SK-N-SH (cell line): ENCODE results near the gene LGR5. TPM values are rescaled to one million over a fixed set of nuclear protein-coding genes. Genes with fewer than 3 reads are reported as not detected.

Source experiments
- CTCF ChIA-PET: fragments of 300-600, 350-600 bp; formaldehyde crosslinking; extraction: SDS; loops from one replicate; lab custom pipeline; 2021; lab: Yijun Ruan, JAX
- POLR2A ChIA-PET: fragments of 350-600 bp; sonication (Branson Sonifier 250); formaldehyde crosslinking; extraction: SDS; loops from one replicate; lab custom pipeline; 2020; ENCODE audit warnings: antibody characterized with exemption, inconsistent platforms; lab: Yijun Ruan, JAX
- DNase-seq: peaks from one replicate; pipeline ENCODE4 v3.0.0; 2012
- H2AFZ ChIP-seq: fragments of 200-600 bp; sonication (generic); 2 replicates; pipeline ENCODE4 v1.8.1; 2016; ENCODE audit warnings: antibody characterized with exemption, mild to moderate bottlenecking, low read depth
- H3F3A ChIP-seq: fragments of 200-600 bp; sonication (generic); replicated peaks from 2 replicates; pipeline ENCODE3; 2016; ENCODE audit warnings: antibody characterized with exemption, mild to moderate bottlenecking; ENCODE audit not compliant: insufficient read depth
- H3K27ac ChIP-seq, 2 experiments: fragments of 200-500 bp in 1 of 2; fragments of 200-600 bp in 1 of 2; sonication (Bioruptor generic) in 1 of 2; sonication (generic), shearing (Covaris generic) in 1 of 2; 2 replicates each; pipeline versions ENCODE4 v1.5.1 to v1.6.1; 2014 to 2016; ENCODE audit warnings: low read depth in 2 of 2, inconsistent platforms in 1 of 2, low read length in 1 of 2, mild to moderate bottlenecking in 1 of 2, mixed read lengths in 1 of 2
- H3K27me3 ChIP-seq: fragments of 200-600 bp; sonication (generic), shearing (Covaris generic); 2 replicates; pipeline ENCODE4 v1.6.1; 2016; ENCODE audit warnings: mixed run types; ENCODE audit not compliant: insufficient read depth
- H3K36me3 ChIP-seq, 2 experiments: fragments of 200-500 bp in 1 of 2; fragments of 200-600 bp in 1 of 2; sonication (Bioruptor generic) in 1 of 2; sonication (generic) in 1 of 2; replicated peaks in 1 of 2; 2 replicates each; pipeline versions ENCODE3 to v1.5.1; 2014 to 2016; ENCODE audit warnings: low read length in 1 of 2, mild to moderate bottlenecking in 1 of 2; ENCODE audit not compliant: insufficient read depth in 2 of 2, control insufficient read depth in 1 of 2
- H3K4me1 ChIP-seq, 2 experiments: fragments of 200-500 bp in 1 of 2; fragments of 200-600 bp in 1 of 2; sonication (Bioruptor generic) in 1 of 2; sonication (generic), shearing (Covaris generic) in 1 of 2; 2 replicates each; pipeline versions ENCODE4 v1.5.1 to v1.6.1; 2014 to 2016; ENCODE audit warnings: low read depth in 1 of 2, low read length in 1 of 2, mixed run types in 1 of 2; ENCODE audit not compliant: insufficient read depth in 2 of 2, control insufficient read depth in 1 of 2
- H3K4me2 ChIP-seq: fragments of 200-600 bp; sonication (generic), shearing (Covaris generic); 2 replicates; pipeline ENCODE4 v1.6.1; 2017; ENCODE audit warnings: mixed run types
- H3K4me3 ChIP-seq, 2 experiments: fragments of 200-500 bp in 1 of 2; fragments of 200-600 bp in 1 of 2; sonication (Bioruptor generic) in 1 of 2; sonication (generic), shearing (Covaris generic) in 1 of 2; 2 replicates each; pipeline versions ENCODE4 v1.5.1 to v1.8.1; 2014 to 2016; ENCODE audit warnings: low read depth in 2 of 2, inconsistent platforms in 1 of 2, low read length in 1 of 2, mild to moderate bottlenecking in 1 of 2, mixed read lengths in 1 of 2, moderate library complexity in 1 of 2
- H3K79me2 ChIP-seq: fragments of 200-600 bp; sonication (generic); 2 replicates; pipeline ENCODE4 v1.8.1; 2017; ENCODE audit warnings: mild to moderate bottlenecking; ENCODE audit not compliant: insufficient read depth
- H3K9ac ChIP-seq: fragments of 200-600 bp; sonication (generic); 2 replicates; pipeline ENCODE4 v1.6.1; 2017; ENCODE audit warnings: mixed run types
- H3K9me2 ChIP-seq: fragments of 200-600 bp; sonication (generic); 2 replicates; pipeline ENCODE4 v1.6.1; 2017; ENCODE audit warnings: mixed run types
- H3K9me3 ChIP-seq: fragments of 200-600 bp; sonication (generic); 2 replicates; pipeline ENCODE4 v1.6.1; 2017; ENCODE audit warnings: mixed run types, mild to moderate bottlenecking, moderate library complexity
- H4K20me1 ChIP-seq: fragments of 200-600 bp; sonication (generic); 2 replicates; pipeline ENCODE4 v1.6.1; 2017; ENCODE audit warnings: mild to moderate bottlenecking, mixed run types; ENCODE audit not compliant: insufficient read depth
- CHD2 ChIP-seq: fragments of 150-350 bp; IDR thresholded peaks from 2 replicates; pipeline ENCODE4 v1.6.1; 2018; ENCODE audit warnings: low read length; ENCODE audit not compliant: partially characterized antibody
- EP300 ChIP-seq, 2 experiments: IDR thresholded peaks; 2 replicates each; pipeline versions ENCODE4 v1.4.0 to v1.6.1; 2012; ENCODE audit warnings: borderline replicate concordance in 1 of 2, low read depth in 1 of 2, low read length in 1 of 2
- EZH2phosphoT487 ChIP-seq: fragments of 200-600 bp; sonication (generic); IDR thresholded peaks from 2 replicates; pipeline ENCODE4 v1.6.1; 2017; ENCODE audit warnings: low read depth, mixed run types, mild to moderate bottlenecking, antibody characterized with exemption, moderate library complexity, borderline replicate concordance
- GABPA ChIP-seq: IDR thresholded peaks from 2 replicates; pipeline ENCODE4 v1.4.0; 2012; ENCODE audit warnings: low read depth, mild to moderate bottlenecking
- JUND ChIP-seq: IDR thresholded peaks from 2 replicates; pipeline ENCODE4 v1.4.0; 2012
- MEF2A ChIP-seq: IDR thresholded peaks from 2 replicates; pipeline ENCODE4 v1.4.0; 2012; ENCODE audit warnings: low read depth, borderline replicate concordance
- MXI1 ChIP-seq: IDR thresholded peaks from 2 replicates; pipeline ENCODE4 v1.6.1; 2012; ENCODE audit warnings: mild to moderate bottlenecking, low read depth, low read length, improper control_type of control experiment
- NRF1 ChIP-seq: IDR thresholded peaks from 2 replicates; pipeline ENCODE4 v1.6.1; 2012; ENCODE audit warnings: low read depth, mild to moderate bottlenecking, low read length
- POLR2AphosphoS5 ChIP-seq: IDR thresholded peaks from 2 replicates; pipeline ENCODE4 v1.6.1; 2012; ENCODE audit warnings: low read depth, low read length
- RCOR1 ChIP-seq: fragments of 150-350 bp; IDR thresholded peaks from 2 replicates; pipeline ENCODE4 v1.6.1; 2017; ENCODE audit warnings: antibody characterized with exemption, low read length
- RXRA ChIP-seq: IDR thresholded peaks from 2 replicates; pipeline ENCODE4 v1.4.0; 2012; ENCODE audit warnings: low read depth, mild to moderate bottlenecking, borderline replicate concordance
- SMC3 ChIP-seq: IDR thresholded peaks from 2 replicates; pipeline ENCODE4 v1.6.1; 2012; ENCODE audit warnings: low read depth, low read length, improper control_type of control experiment
- TCF12 ChIP-seq: IDR thresholded peaks from 2 replicates; pipeline ENCODE4 v1.4.0; 2012
- TEAD4 ChIP-seq: IDR thresholded peaks from 2 replicates; pipeline ENCODE4 v1.4.0; 2012; ENCODE audit warnings: mild to moderate bottlenecking, borderline replicate concordance; ENCODE audit not compliant: insufficient read depth
- YY1 ChIP-seq: IDR thresholded peaks from 2 replicates; pipeline ENCODE4 v1.4.0; 2012; ENCODE audit warnings: low read depth, mild to moderate bottlenecking
- WGBS: methylation state at CpG from one replicate; pipeline ENCODE4 v1.1.6; 2017; ENCODE audit warnings: low lambda C conversion rate; 5-methylcytosine and 5-hydroxymethylcytosine counted together
- polyA plus RNA-seq, 3 experiments: library from polyadenylated mRNA; depleted of rRNA; stranded (reverse); fragments of >200 nt; gene quantifications; 2 replicates each; pipeline ENCODE4 v1.2.3, GENCODE V29; 2012
- TF ChIP-seq, protein P1 (sequence below): IDR thresholded peaks from 2 replicates; pipeline ENCODE4 v1.4.0; 2012; ENCODE audit warnings: low read depth, borderline replicate concordance
- TF ChIP-seq, protein P2 (sequence below): fragments of 200-600 bp; sonication (generic); IDR thresholded peaks from 2 replicates; pipeline ENCODE4 v1.6.1; 2017; ENCODE audit warnings: antibody characterized with exemption, mild to moderate bottlenecking, moderate library complexity
- TF ChIP-seq, protein P3 (sequence below): fragments of 150-350 bp; IDR thresholded peaks from 2 replicates; pipeline ENCODE4 v1.6.1; 2017; ENCODE audit warnings: antibody characterized with exemption, low read length, low read depth, borderline replicate concordance

LGR5 gene
- polyA plus RNA-seq, 1 of the 3 experiments (the other 2 are of a cell fraction), result 1.4 TPM

DNA sequence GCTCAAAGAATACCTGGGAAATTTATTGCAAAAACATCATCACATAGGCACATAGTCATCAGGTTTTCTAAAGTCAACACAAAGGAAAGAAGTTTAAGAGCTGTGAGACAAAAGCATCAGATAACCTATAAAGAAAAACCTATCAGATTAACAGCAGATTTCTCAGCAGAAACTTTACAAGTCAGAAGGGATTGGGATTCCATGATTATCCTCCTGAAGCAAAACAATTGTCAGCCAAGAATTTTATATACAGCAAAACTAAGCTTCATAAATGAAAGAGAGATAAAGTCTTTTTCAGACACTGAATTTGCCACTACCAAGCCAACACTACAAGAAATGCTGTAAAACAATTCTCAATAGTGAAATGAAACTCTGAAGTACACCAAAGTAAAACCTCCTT lies 28.8 kb upstream of the LGR5 start:
- no peak overlapping the region for H2AFZ ChIP-seq
- no peak overlapping the region for H3K27ac ChIP-seq
- ChIA-PET CTCF (interaction anchor here (1.3 to 2.2 kb wide), 4 partner anchors 18 to 336 kb away, joined by 3 to 11 read pairs (median 6); partner anchors contain the start of gene LGR5), POLR2A (no interaction called here)
- H3K27me3 ChIP-seq, result no peaks in the 10 kb centered on the region
- H3K79me2 ChIP-seq, result no peaks in the 10 kb centered on the region
- no peaks in the 10 kb centered on the region for H3F3A ChIP-seq
- no peaks in the 10 kb centered on the region for H3K4me1 ChIP-seq
- H3K9me2 ChIP-seq, result no peaks in the 10 kb centered on the region
- no peak overlapping the region for H3K4me2 ChIP-seq
- no peaks in the 10 kb centered on the region for H3K36me3 ChIP-seq
- TF ChIP-seq EZH2phosphoT487, result no peak
- TF ChIP-seq EP300 (IDR thresholded peaks at IDR 0.05; ENCODE audit: borderline replicate concordance in 1 of 2, low read depth in 1 of 2, low read length in 1 of 2), result no peak
- TF ChIP-seq YY1, result no peak
- no peak for TF ChIP-seq MEF2A
- TF ChIP-seq NRF1, result no peak
- TF ChIP-seq, protein P1, sequence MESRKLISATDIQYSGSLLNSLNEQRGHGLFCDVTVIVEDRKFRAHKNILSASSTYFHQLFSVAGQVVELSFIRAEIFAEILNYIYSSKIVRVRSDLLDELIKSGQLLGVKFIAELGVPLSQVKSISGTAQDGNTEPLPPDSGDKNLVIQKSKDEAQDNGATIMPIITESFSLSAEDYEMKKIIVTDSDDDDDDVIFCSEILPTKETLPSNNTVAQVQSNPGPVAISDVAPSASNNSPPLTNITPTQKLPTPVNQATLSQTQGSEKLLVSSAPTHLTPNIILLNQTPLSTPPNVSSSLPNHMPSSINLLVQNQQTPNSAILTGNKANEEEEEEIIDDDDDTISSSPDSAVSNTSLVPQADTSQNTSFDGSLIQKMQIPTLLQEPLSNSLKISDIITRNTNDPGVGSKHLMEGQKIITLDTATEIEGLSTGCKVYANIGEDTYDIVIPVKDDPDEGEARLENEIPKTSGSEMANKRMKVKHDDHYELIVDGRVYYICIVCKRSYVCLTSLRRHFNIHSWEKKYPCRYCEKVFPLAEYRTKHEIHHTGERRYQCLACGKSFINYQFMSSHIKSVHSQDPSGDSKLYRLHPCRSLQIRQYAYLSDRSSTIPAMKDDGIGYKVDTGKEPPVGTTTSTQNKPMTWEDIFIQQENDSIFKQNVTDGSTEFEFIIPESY, result no peak
- no peak for TF ChIP-seq POLR2AphosphoS5
- TF ChIP-seq JUND, result no peak
- no peak for TF ChIP-seq CHD2
- no peak for TF ChIP-seq MXI1
- TF ChIP-seq RXRA, result no peak
- TF ChIP-seq TCF12, result no peak
- TF ChIP-seq, protein P2, sequence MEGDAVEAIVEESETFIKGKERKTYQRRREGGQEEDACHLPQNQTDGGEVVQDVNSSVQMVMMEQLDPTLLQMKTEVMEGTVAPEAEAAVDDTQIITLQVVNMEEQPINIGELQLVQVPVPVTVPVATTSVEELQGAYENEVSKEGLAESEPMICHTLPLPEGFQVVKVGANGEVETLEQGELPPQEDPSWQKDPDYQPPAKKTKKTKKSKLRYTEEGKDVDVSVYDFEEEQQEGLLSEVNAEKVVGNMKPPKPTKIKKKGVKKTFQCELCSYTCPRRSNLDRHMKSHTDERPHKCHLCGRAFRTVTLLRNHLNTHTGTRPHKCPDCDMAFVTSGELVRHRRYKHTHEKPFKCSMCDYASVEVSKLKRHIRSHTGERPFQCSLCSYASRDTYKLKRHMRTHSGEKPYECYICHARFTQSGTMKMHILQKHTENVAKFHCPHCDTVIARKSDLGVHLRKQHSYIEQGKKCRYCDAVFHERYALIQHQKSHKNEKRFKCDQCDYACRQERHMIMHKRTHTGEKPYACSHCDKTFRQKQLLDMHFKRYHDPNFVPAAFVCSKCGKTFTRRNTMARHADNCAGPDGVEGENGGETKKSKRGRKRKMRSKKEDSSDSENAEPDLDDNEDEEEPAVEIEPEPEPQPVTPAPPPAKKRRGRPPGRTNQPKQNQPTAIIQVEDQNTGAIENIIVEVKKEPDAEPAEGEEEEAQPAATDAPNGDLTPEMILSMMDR, result no peak
- peaks cover 3% of the 10 kb centered on the region; the same call in 1 of the 2 replicates for H3K9me3 ChIP-seq
- no peaks in the 10 kb centered on the region for H4K20me1 ChIP-seq
- H3K4me3 ChIP-seq, result no peak overlapping the region
- no peak overlapping the region for H3K9ac ChIP-seq
- DNase-seq, result no peak

DNA sequence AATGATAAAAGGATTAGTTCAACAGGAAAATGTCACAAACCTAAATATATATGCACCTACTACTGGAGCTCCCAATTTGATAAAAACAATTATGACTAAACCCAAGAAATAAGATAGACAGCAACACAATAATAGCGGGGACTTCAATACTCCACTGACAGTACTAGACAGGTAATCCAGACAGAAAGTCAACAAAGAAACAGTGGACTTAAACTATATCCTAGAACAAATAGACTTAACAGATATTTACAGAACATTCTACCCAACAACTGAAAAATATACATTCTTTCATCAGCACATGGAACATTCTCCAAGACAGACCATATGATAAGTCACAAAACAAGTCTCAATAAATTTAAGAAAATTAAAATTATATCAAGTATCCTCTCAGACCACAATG lies 28.0 kb upstream of the LGR5 start:
- no peaks in the 10 kb centered on the region for H3K27me3 ChIP-seq
- 74% methylated on average over 1 of the region's 1 CpG for WGBS
- H3K27ac ChIP-seq, result no peak overlapping the region
- no peaks in the 10 kb centered on the region for H3K4me1 ChIP-seq
- H4K20me1 ChIP-seq, result no peaks in the 10 kb centered on the region
- no peaks in the 10 kb centered on the region for H3F3A ChIP-seq
- ChIA-PET POLR2A (no interaction called here), CTCF (interaction anchor here (1.9 to 2.2 kb wide), 2 partner anchors 27 to 225 kb away, joined by 5 to 11 read pairs; partner anchors contain the start of gene LGR5)
- H3K36me3 ChIP-seq, result no peaks in the 10 kb centered on the region
- no peak overlapping the region for H3K4me2 ChIP-seq
- H3K79me2 ChIP-seq, result no peaks in the 10 kb centered on the region
- H3K9me2 ChIP-seq, result no peaks in the 10 kb centered on the region
- no peak for TF ChIP-seq EP300 (IDR thresholded peaks at IDR 0.05; ENCODE audit: borderline replicate concordance in 1 of 2, low read depth in 1 of 2, low read length in 1 of 2)
- no peak for TF ChIP-seq RCOR1
- no peak for TF ChIP-seq POLR2AphosphoS5
- TF ChIP-seq MEF2A, result no peak
- TF ChIP-seq, protein P1, result no peak
- TF ChIP-seq, protein P3, sequence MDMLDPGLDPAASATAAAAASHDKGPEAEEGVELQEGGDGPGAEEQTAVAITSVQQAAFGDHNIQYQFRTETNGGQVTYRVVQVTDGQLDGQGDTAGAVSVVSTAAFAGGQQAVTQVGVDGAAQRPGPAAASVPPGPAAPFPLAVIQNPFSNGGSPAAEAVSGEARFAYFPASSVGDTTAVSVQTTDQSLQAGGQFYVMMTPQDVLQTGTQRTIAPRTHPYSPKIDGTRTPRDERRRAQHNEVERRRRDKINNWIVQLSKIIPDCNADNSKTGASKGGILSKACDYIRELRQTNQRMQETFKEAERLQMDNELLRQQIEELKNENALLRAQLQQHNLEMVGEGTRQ, result no peak
- TF ChIP-seq SMC3, result no peak
- no peak for TF ChIP-seq TCF12
- TF ChIP-seq NRF1, result no peak
- no peak for TF ChIP-seq GABPA
- TF ChIP-seq TEAD4, result no peak
- TF ChIP-seq JUND, result no peak
- peaks cover 3% of the 10 kb centered on the region; the same call in 1 of the 2 replicates for H3K9me3 ChIP-seq
- no peak overlapping the region for H3K9ac ChIP-seq
- DNase-seq, result no peak
- no peak overlapping the region for H2AFZ ChIP-seq
- no peak overlapping the region for H3K4me3 ChIP-seq
